H9 (cell line): ENCODE measurements around the gene ERI3. TPM values are rescaled to one million over a fixed set of nuclear protein-coding genes. Genes with fewer than 3 reads are reported as not detected.

ENCODE experiments used
- DNase-seq: peaks from one replicate; pipeline ENCODE4 v3.0.0-alpha.2; 2017
- H2AFZ ChIP-seq: one replicate; pipeline ENCODE4 v1.6.1; 2013; ENCODE audit warnings: mild to moderate bottlenecking, low read length, control low read depth, moderate library complexity
- H2AK5ac ChIP-seq: 2 replicates; pipeline ENCODE4 v1.6.1; 2013; ENCODE audit warnings: low read length, control low read depth, mixed read lengths; ENCODE audit not compliant: insufficient read length
- H2BK120ac ChIP-seq: one replicate; pipeline ENCODE4 v1.6.1; 2013; ENCODE audit warnings: low read depth, mild to moderate bottlenecking, low read length, control low read depth, inconsistent platforms; ENCODE audit not compliant: poor library complexity, severe bottlenecking
- H2BK12ac ChIP-seq: 2 replicates; pipeline ENCODE4 v1.6.1; 2013; ENCODE audit warnings: low read length, control low read depth, mixed read lengths, low read depth; ENCODE audit not compliant: insufficient read length
- H2BK15ac ChIP-seq: 2 replicates; pipeline ENCODE4 v1.6.1; 2013; ENCODE audit warnings: low read depth, low read length, control low read depth
- H2BK20ac ChIP-seq: one replicate; pipeline ENCODE4 v1.6.1; 2013; ENCODE audit warnings: low read depth, mild to moderate bottlenecking, low read length, control low read depth, inconsistent platforms; ENCODE audit not compliant: poor library complexity, severe bottlenecking
- H2BK5ac ChIP-seq: 2 replicates; pipeline ENCODE4 v1.6.1; 2013; ENCODE audit warnings: low read length, control low read depth, mixed read lengths; ENCODE audit not compliant: insufficient read length
- H3K14ac ChIP-seq: 2 replicates; pipeline ENCODE4 v1.6.1; 2013; ENCODE audit warnings: low read length, control low read depth; ENCODE audit not compliant: insufficient read depth
- H3K18ac ChIP-seq: 2 replicates; pipeline ENCODE4 v1.6.1; 2013; ENCODE audit warnings: low read depth, mild to moderate bottlenecking, mixed read lengths, low read length, control low read depth; ENCODE audit not compliant: insufficient read length
- H3K23ac ChIP-seq: 2 replicates; pipeline ENCODE4 v1.6.1; 2013; ENCODE audit warnings: low read length, control low read depth, mixed read lengths, low read depth; ENCODE audit not compliant: insufficient read length
- H3K23me2 ChIP-seq: 2 replicates; pipeline ENCODE4 v1.6.1; 2013; ENCODE audit warnings: low read depth, mild to moderate bottlenecking, mixed read lengths, low read length, control low read depth; ENCODE audit not compliant: insufficient read length, poor library complexity, severe bottlenecking
- H3K27ac ChIP-seq: 2 replicates; pipeline ENCODE4 v1.5.1; 2013; ENCODE audit warnings: low read length, control low read depth, mixed read lengths, low read depth; ENCODE audit not compliant: insufficient read length
- H3K27me3 ChIP-seq: 2 replicates; pipeline ENCODE4 v1.6.1; 2013; ENCODE audit warnings: low read length, control low read depth, inconsistent platforms; ENCODE audit not compliant: insufficient read depth
- H3K4ac ChIP-seq: 2 replicates; pipeline ENCODE4 v1.6.1; 2013; ENCODE audit warnings: low read depth, mild to moderate bottlenecking, control low read depth, inconsistent platforms, low read length, moderate library complexity
- H3K4me1 ChIP-seq: 2 replicates; pipeline ENCODE4 v1.6.1; 2013; ENCODE audit warnings: low read length, control low read depth, inconsistent platforms; ENCODE audit not compliant: insufficient read depth
- H3K4me2 ChIP-seq: 2 replicates; pipeline ENCODE4 v1.6.1; 2013; ENCODE audit warnings: low read length, control low read depth, mixed read lengths; ENCODE audit not compliant: insufficient read length, insufficient read depth
- H3K56ac ChIP-seq: 2 replicates; pipeline ENCODE4 v1.6.1; 2013; ENCODE audit warnings: low read depth, mild to moderate bottlenecking, mixed read lengths, low read length, control low read depth; ENCODE audit not compliant: insufficient read length
- H3K79me1 ChIP-seq: 2 replicates; pipeline ENCODE4 v1.6.1; 2013; ENCODE audit warnings: low read depth, mild to moderate bottlenecking, moderate library complexity, low read length, control low read depth, inconsistent platforms; ENCODE audit not compliant: insufficient read depth, poor library complexity, severe bottlenecking
- H3K79me2 ChIP-seq: 2 replicates; pipeline ENCODE4 v1.6.1; 2013; ENCODE audit warnings: low read length, control low read depth, inconsistent platforms; ENCODE audit not compliant: insufficient read depth
- H3K9ac ChIP-seq: 2 replicates; pipeline ENCODE4 v1.6.1; 2013; ENCODE audit warnings: low read length, control low read depth, mixed read lengths; ENCODE audit not compliant: insufficient read length; ENCODE audit errors: extremely low read depth
- H3K9me3 ChIP-seq: one replicate; pipeline ENCODE4 v1.6.1; 2013; ENCODE audit warnings: low read depth, low read length, inconsistent platforms; ENCODE audit not compliant: control insufficient read depth
- H3T11ph ChIP-seq: one replicate; pipeline ENCODE4 v1.6.1; 2013; ENCODE audit warnings: mild to moderate bottlenecking, low read length, control low read depth, inconsistent platforms
- H4K20me1 ChIP-seq: one replicate; pipeline ENCODE4 v1.6.1; 2013; ENCODE audit not compliant: control insufficient read depth, insufficient read length, insufficient read depth
- H4K5ac ChIP-seq: 2 replicates; pipeline ENCODE4 v1.6.1; 2013; ENCODE audit warnings: low read depth, mild to moderate bottlenecking, mixed read lengths, low read length, control low read depth; ENCODE audit not compliant: insufficient read length
- H4K8ac ChIP-seq: replicated peaks from 2 replicates; pipeline ENCODE4 v1.6.1; 2013; ENCODE audit warnings: low read length, control low read depth, mixed read lengths, low read depth; ENCODE audit not compliant: insufficient read length
- H4K91ac ChIP-seq: 2 replicates; pipeline ENCODE4 v1.6.1; 2013; ENCODE audit warnings: low read depth, mild to moderate bottlenecking, moderate library complexity, mixed read lengths, low read length, control low read depth; ENCODE audit not compliant: insufficient read length
- H3K27ac Mint-ChIP-seq, 3 experiments: 2 replicates in 2 of 3; 3 replicates in 1 of 3; pipeline ENCODE4 v1.8.0; 2020 to 2021; ENCODE audit warnings: mixed read lengths in 3 of 3, mild to moderate bottlenecking in 1 of 3, moderate library complexity in 1 of 3
- H3K27me3 Mint-ChIP-seq: 2 replicates; pipeline ENCODE4 v1.8.0; 2021; ENCODE audit warnings: low read depth, mild to moderate bottlenecking, moderate library complexity, mixed read lengths
- H3K36me3 Mint-ChIP-seq, 3 experiments: 2 replicates in 2 of 3; 3 replicates in 1 of 3; pipeline ENCODE4 v1.8.0; 2020 to 2021; ENCODE audit warnings: low read depth in 3 of 3, mixed read lengths in 3 of 3; ENCODE audit not compliant: insufficient read depth in 1 of 3
- H3K4me1 Mint-ChIP-seq, 2 experiments: 2 replicates each; pipeline ENCODE4 v1.8.0; 2020; ENCODE audit warnings: mixed read lengths in 2 of 2
- H3K4me3 Mint-ChIP-seq, 2 experiments: 2 replicates in 1 of 2; 3 replicates in 1 of 2; pipeline ENCODE4 v1.8.0; 2020 to 2021; ENCODE audit warnings: mild to moderate bottlenecking in 2 of 2, mixed read lengths in 2 of 2, moderate library complexity in 1 of 2
- H3K9me3 Mint-ChIP-seq, 2 experiments: 2 replicates in 1 of 2; 3 replicates in 1 of 2; pipeline ENCODE4 v1.8.0; 2020; ENCODE audit warnings: mild to moderate bottlenecking in 2 of 2, mixed read lengths in 2 of 2, moderate library complexity in 1 of 2
- WGBS: extraction: QIAGEN DNeasy Blood & Tissue Kit; methylation state at CpG from one replicate; pipeline ENCODE4 v1.1.7; 2013; ENCODE audit warnings: missing lambda C conversion rate, low lambda C conversion rate, mixed read lengths; ENCODE audit not compliant: insufficient read length; ENCODE audit errors: extremely low coverage; 5-methylcytosine and 5-hydroxymethylcytosine counted together
- total RNA-seq: library from RNA; stranded (reverse); gene quantifications from 2 replicates; pipeline ENCODE4 v1.2.1, GENCODE V29; 2021
- TF ChIP-seq, protein P1 (sequence below): fragments of 200-600 bp; sonication (generic); conservative IDR thresholded peaks from 3 replicates; pipeline ENCODE4 v1.8.0; 2021; ENCODE audit warnings: antibody characterized with exemption, mild to moderate bottlenecking

ERI3 gene
- total RNA-seq, 1 experiment from 2014 or later = 61.6 TPM

DNA sequence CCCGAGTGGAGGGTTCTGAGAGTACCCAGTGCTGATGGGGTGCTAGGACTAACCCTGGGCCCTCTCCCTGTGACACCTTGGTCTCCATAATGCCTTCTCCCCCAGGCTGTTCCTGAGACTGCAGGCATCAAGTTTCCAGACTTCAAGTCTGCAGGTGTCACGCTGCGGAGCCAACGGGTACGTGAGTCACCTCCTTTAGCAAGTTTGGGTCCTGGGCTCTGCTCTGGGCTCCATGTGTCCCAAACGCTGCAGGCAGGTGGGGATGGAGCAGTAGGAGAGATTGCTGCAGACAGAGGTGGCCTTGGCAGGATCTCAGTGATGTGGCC is 135.8 kb downstream of the ERI3 start:
- TF ChIP-seq, protein P1, sequence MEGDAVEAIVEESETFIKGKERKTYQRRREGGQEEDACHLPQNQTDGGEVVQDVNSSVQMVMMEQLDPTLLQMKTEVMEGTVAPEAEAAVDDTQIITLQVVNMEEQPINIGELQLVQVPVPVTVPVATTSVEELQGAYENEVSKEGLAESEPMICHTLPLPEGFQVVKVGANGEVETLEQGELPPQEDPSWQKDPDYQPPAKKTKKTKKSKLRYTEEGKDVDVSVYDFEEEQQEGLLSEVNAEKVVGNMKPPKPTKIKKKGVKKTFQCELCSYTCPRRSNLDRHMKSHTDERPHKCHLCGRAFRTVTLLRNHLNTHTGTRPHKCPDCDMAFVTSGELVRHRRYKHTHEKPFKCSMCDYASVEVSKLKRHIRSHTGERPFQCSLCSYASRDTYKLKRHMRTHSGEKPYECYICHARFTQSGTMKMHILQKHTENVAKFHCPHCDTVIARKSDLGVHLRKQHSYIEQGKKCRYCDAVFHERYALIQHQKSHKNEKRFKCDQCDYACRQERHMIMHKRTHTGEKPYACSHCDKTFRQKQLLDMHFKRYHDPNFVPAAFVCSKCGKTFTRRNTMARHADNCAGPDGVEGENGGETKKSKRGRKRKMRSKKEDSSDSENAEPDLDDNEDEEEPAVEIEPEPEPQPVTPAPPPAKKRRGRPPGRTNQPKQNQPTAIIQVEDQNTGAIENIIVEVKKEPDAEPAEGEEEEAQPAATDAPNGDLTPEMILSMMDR = no peak
- no peak overlapping the region for H4K91ac ChIP-seq
- no peak overlapping the region for H3K9ac ChIP-seq
- no peak overlapping the region for H3K27ac ChIP-seq
- H3K14ac ChIP-seq = no peak overlapping the region
- H4K8ac ChIP-seq = no peak overlapping the region
- no peak overlapping the region for H4K5ac ChIP-seq
- no peak overlapping the region for H2AFZ ChIP-seq
- H3K23me2 ChIP-seq = no peaks in the 10 kb centered on the region
- no peak overlapping the region for H3T11ph ChIP-seq
- Mint-ChIP-seq H3K27ac (no peak overlapping the region), H3K4me3 (no peak overlapping the region), H3K36me3 (peaks cover 22 to 70% (median 65%) of the 10 kb centered on the region in 3 experiments), H3K4me1 (0 out of 4 replicates have a peak, but pooled peaks cover 0 to 3% of the 10 kb centered on the region in 2 experiments), H3K9me3 (no peaks in the 10 kb centered on the region; a peak in 1 of 5 replicates), H3K27me3 (peaks cover 1% of the 10 kb centered on the region; the same call in 1 of the 2 replicates)
- no peak overlapping the region for H3K4me2 ChIP-seq
- H4K20me1 ChIP-seq = no peaks in the 10 kb centered on the region
- no peaks in the 10 kb centered on the region for H3K79me1 ChIP-seq
- H2BK12ac ChIP-seq = no peak overlapping the region
- no peak overlapping the region for H2BK15ac ChIP-seq
- no CpG with 5 or more reads among the region's 6 CpGs for WGBS
- no peaks in the 10 kb centered on the region for H3K4me1 ChIP-seq
- H3K27me3 ChIP-seq = no peaks in the 10 kb centered on the region
- H3K18ac ChIP-seq = no peak overlapping the region
- H2BK20ac ChIP-seq = no peak overlapping the region
- H2AK5ac ChIP-seq = no peak overlapping the region
- no peak overlapping the region for H2BK5ac ChIP-seq
- H3K4ac ChIP-seq = no peak overlapping the region
- H3K9me3 ChIP-seq = no peaks in the 10 kb centered on the region
- no peak overlapping the region for H2BK120ac ChIP-seq
- H3K79me2 ChIP-seq = no peaks in the 10 kb centered on the region
- no peak overlapping the region for H3K23ac ChIP-seq
- no peak for DNase-seq
- no peak overlapping the region for H3K56ac ChIP-seq
